Panc1 (cell line): ENCODE results near the gene CDCA7L.

Experiments used
- CTCF ChIP-seq: fragments of 450-650 bp; IDR thresholded peaks from 2 replicates; pipeline ENCODE4 v1.5.1; 2017; ENCODE audit warnings: mild to moderate bottlenecking
- POLR2AphosphoS5 ChIP-seq: IDR thresholded peaks from 2 replicates; pipeline ENCODE4 v1.6.1; 2012; ENCODE audit warnings: mild to moderate bottlenecking, low read depth, low read length, moderate library complexity
- REST ChIP-seq, 2 experiments: IDR thresholded peaks; 2 replicates each; pipeline ENCODE4 v1.6.1; 2011 to 2012; ENCODE audit warnings: low read depth in 2 of 2, control low read depth in 1 of 2, low read length in 1 of 2, mild to moderate bottlenecking in 1 of 2, moderate library complexity in 1 of 2; ENCODE audit not compliant: insufficient read depth in 1 of 2
- SIN3A ChIP-seq: IDR thresholded peaks from 2 replicates; pipeline ENCODE4 v1.6.1; 2012; ENCODE audit warnings: low read depth, mild to moderate bottlenecking, low read length, moderate library complexity, borderline replicate concordance; ENCODE audit not compliant: insufficient read depth
- TCF7L2 ChIP-seq: IDR thresholded peaks from 2 replicates; pipeline ENCODE4 v1.6.1; 2011; ENCODE audit warnings: mild to moderate bottlenecking, low read depth, low read length, inconsistent platforms

GRCh38 chr7:21908746-21909145 is 37.0 kb downstream of the CDCA7L start:
- TF ChIP-seq CTCF (no peak), TCF7L2 (no peak), POLR2AphosphoS5 (no peak), REST (IDR thresholded peaks at IDR 0.05; ENCODE audit: insufficient read depth in 1 of 2, low read depth in 2 of 2, low read length in 1 of 2) (no peak), SIN3A (no peak)
